ENCODE data around the gene CENPX.
"Not testable (repeated sequence)": the region's sequence is repeated elsewhere in the genome, so short reads cannot be mapped to it uniquely, and the experiment has no call there.

CENPX gene

DNA sequence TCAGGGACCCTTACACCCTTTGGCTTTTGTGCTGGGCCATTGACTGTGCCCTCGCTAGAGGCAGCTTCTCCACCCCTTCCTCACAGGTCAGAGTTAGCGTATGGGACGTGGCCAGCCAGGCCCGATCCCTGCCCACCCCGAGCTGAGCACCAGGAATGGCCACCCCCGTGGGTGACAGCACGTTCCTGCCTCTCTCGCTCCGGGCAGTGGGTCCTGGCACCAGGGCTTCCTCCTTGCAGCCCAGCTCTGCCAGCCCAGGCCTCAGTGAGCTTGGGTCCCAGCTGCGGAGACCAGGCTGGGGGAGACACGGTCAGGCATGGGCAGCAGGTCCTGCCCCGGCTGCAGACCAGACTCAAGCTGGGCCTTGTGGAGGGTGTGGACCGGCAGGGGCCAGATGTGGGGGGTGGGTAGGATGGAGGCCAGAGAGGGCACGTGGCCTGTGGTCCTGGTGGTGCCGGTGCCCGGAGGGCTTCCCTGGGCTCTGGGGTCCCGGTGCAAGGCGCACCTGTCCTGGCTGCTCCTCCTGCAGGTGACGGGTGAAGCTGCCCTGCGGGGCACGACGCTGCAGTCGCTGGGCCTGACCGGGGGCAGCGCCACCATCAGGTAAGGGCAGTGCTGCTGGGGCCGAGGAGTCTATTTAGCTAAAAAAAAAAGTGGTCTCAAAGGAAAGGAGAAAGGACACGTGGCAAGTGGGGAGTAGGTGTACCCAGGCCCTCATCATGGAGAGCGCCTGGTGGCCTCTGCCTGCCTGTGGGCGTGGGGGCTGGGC, 27.0 kb downstream of the CENPX start:
- DNase-seq, result no peak

DNA sequence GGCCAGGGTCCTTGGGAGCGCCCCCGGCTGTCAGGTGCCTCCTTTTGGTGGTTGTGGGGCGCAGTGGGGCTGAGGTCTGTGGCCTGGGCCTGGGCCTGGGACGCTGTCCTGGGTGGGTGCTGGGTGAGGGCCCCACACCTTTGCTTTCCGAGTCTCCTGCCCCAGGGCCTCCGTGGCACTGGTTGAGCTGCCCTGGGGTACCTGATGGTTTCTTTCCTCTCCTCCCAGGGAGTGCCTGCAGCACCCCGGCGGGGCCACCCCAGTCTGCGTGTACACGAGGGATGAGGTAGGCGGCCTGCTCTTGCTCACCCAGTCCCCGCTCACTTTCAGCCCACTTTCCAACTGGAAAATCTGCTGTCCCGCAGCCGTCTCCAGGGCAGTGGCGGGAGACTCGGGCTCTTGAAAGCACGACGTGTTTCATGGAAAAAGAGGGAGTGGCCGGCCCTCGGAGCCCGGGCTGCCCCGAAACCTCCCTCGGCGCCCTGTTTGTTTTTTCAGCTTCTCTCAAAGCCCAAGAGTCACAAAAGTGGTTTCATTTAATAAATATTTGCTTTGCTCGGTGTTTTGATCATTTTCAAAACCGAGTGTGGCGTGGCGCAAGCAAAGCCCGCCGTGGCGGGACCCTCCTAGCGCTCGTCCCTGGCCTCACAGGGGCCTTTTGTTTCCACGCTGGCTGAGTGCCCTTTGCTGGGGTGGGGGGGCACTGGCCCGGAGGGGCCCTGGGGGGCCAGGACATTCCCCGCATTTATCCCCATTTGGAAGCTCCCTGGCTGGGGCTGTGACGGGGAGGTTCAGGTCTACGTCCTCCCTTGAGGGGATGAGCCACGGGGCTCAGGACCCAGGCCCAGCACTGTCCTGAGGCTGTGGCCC, 27.9 kb downstream of the CENPX start:
- no peak for DNase-seq

DNA sequence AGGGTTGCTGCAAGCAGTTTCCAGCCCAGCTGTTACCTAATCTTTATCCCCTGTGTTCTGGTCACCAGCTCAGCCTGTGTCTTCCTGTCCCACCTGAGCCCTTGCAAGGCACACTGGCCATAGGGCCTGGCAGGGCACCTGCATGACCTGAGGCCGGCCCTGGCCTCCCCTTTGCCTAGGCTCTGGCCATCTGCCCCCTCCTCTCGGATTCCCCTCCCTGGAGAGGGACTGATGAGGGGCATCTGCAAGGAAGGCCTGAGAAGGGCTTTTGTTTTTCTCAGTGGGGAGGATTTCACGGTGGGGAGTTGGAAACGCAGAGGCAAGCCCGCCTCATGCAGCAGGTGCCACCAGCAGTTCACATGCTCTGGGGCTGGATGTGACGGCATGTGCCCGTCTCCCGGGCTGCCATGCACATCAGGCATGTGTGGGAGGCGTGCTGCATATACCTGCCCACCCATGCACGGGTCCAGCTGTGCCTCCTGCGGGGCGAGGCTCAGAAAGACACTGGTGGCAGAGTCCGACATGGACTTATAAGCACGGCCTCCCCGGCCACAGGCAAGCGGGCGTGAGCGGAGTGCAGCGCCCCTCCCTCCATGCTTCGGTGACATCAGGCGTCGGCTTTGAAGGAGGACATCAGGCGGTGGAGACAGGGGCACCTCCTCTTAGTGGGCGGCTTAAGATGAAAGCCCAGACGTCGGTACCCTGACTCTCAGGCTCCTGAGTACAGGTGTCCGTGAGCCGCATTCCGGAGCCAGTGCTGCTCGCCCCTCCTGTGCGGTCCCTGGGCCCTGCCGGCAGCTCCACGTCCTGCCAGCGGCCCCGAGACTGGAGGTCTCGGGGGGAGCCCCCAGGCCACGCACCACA, 28.7 kb downstream of the CENPX start:
- no peak for DNase-seq

DNA sequence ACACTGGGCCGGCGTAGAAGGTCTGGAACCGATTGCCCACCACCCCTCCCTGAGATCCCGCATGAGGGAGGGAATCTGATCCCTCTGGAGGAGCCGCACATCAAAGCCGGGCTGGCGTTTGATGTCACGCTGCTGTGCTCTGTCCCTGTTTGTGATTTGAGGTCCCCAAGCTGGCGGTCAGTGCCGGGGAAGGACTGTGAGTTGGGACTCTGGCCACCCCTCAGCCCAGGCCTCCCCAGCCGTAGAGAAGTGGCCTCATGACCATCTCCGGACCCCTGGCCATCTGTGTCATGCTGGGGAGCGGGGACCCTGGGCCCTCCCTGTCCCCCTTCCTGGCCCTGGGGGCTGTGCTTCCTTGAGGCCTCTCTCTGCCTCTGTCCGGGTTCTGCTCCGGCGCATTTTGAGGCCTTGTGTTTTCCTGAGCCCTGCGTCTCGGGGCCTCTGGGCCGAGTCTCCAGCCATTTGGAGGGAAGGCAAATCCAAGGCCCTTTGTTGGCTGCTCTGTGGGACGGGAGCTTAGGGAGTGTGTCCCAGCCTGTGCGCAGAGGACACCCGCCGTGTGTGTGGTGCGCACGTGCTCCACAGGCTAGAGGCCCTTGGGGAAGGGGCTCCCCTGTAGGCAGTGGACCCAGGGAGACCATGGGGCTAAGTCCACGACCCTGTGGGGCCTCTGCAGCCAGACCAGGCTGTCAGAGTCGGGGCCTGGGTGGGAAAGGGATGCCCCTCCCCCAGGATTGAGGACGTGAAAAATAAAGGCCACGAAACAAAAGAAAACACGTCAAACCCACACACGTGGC, 30.2 kb downstream of the CENPX start:
- no peak for DNase-seq

DNA sequence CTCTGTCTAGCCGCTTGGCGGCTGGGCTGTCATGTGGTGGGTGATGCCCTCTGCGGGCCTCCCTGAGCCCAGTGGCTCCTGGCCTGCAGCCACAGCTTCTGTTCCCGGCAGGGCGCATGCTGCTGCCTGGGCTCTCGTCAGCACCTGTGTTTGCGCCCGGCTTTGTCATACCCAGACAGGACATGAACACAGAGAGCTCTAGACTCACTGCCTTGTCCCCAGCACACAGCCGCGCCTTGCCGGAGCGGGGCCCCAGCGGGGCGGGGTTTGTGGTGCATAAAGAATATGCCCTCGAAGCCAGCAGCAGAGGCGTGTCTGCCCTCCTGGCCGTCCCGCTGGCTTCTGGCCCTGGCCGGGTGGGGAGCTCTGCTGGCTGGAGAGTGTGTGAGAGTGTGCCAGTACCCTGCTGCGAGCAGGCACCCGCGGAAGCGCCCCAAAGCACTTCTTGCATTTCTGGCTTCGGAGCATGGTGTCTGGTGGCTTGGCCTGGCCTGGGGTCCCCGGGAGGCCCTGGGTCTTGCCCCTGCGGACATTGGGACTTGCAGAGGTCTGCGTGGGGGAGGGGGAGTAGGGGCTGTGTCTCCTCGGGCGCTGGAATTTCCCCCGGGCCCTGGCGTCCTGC, 30.9 kb downstream of the CENPX start:
- peak; percentile 53 for DNase-seq

DNA sequence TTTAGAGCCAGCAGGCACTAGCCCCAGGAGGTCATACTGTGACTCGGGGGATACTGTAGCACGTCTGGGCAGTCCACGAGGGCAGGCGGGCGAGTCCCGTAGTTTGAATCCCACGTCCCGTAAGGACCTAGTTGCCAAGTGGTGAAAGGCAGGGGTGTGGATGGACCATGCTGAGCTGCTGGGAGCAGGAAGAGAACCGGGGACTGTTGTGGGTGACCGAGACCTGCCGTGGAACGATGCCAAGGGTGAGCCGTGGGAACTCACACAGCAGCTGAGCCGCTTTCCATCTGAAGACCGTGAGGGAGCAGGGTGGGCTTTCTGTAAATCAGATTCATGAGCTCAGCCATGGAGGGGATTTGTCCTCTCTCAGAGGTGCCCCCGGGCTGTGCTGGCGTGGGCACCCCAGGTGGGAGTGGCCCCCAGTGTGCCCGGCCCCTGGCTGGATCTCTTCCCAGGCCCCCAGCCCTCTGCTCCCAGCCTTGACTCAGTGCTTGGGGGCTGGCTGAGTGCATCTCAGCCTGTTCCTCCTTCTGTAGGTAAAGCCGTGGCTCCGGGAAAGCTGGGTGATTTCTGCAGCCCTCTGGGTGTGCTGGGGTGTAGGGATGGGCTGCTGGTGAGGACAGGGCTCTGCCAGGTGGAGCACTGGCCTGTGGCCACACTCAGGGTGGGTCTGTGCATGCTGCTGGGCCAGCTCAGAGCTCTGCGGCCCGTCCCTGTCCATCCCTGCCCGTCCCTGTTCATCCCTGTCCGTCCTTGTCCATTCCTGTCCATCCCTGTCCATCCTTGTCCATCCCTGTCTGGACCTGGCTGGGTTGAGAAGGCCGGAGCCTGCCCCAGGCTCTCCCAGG, 31.6 kb downstream of the CENPX start:
- no peak for DNase-seq

DNA sequence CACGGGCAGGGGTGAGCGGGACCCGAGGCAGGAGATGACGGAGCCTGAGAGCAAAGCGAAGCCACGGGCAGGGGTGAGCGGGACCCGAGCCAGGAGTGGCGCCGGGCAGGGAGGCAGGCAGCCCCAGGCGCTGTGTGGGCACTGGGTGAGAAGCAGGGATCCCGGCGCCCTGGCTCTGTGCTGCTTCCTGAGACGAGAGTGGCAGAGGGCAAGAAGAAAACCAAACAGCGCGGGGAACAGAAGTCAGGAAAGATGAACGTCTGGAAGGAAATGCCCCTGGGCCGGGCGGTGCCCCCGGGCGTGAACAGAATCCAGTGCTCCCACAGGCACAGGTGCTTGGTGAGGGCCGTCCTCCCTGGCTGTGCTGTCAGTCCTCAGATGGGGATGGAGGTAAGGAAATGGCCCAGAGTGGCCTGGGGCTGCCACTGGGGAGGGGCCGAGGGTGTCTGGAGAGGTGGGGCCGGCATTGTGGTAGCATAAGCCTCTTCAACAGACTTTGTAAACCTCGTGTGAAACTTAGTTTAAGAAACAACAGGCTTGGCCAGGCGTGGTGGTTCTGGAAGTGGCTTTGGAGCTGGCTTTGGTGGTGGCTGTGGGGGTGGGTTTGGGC, 35.4 kb downstream of the CENPX start:
- DNase-seq, result no peak

DNA sequence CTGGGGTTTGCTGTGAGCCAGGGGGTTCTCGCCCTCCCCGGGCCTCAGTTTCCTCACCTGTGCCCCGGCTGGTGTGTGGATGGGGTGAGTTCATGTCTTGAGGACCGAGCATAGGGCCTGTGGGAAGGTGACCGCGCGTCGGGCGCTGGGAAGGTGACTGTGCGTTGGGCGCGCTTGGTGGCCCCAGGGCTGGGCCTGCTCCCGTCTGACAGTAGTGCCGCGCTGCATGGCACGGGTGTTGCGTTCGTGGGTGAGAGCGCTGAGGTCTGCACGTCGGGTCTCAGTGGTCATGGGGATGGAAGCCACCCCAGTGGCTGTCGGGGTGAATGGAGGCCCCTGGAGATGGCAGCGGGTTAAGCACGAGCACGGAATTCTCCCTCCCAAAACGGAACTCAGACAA, 36.1 kb downstream of the CENPX start:
- DNase-seq, result no peak

DNA sequence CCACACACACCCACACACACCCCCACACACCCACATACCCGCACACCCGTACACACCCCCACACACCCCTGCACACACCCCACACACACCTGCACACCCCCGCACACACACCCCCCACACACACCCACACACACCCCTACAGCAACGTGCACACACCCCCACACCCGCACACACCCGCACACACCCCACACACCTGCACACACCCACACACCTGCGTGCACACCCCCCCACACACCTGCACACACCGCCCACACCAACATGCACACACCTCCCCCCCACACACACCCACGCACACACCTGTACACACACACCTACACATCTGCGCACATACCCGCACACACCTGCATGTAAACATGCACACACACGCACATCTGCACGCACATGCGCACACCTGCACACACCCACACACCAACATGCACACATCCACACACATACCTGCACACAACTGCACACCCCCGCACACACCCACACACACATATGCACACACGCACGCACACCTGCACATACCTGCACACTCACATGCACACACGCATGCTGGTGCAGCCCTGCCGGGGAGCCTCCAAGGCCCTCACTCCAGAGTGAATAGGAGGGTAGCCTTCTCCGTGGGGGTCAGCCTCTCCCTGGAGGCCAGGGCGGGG, 37.8 kb downstream of the CENPX start:
- DNase-seq, result no peak

DNA sequence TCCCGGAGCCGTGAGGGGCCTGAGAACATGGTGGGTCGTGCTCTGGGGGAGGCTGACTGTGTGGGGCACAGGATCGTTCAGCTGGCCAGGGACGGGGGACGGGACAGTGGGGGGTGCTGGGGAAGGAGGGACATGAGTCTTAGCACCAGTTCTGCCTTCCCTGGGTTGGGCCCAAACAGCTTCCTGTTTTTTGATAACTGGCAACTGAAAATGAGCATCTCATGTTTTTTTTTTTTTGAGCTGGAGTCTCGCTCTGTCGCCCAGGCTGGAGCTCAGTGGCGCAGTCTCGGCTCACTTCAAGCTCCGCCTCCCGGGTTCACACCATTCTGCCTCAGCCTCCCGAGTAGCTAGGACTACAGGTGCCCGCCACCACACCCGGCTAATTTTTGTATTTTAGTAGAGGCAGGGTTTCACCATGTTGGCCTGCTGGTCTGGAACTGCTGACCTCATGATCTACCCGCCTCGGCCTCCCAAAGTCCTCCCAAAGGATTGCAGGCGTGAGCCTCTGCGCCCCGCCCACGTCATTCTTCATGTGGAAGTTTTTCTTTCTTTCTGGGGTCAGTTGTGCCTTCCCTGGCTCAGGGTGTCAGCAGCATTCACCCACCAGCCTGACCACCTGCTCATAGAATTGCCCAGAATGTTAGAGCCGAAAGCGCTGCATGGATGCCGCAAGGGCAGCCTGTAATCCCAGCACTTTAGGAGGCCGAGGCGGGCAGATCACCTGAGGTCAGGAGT, 38.9 kb downstream of the CENPX start:
- no peak for DNase-seq

DNA sequence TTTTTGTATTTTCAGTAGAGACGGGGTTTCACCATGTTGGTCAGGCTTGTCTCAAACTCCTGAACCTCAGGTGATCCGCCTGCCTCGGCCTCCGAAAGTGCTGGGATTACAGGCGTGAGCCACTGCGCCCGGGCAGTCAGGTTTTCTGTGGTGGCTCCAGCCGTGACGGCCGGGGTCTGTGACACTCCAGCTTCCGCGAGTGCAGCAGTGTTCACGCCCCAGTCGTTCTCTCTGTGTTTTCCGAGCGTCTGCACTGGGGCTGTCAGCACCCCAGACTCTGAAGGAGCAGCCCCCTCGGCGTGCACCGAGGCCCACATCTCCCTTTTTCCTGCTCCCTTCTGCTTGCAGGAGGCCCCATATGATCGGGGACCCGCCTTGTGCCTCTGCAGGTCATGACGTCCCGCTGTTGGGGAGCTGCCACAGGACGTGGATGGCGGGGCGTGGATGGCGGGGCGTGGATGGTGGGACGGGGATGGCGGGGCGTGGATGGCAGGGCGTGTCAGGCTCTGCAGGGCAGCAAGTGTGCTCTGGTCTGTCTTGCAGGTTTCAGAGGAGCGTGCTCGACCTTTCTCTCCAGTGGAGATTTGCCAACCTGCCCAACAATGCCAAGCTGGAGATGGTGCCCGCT, 39.6 kb downstream of the CENPX start:
- no peak for DNase-seq

DNA sequence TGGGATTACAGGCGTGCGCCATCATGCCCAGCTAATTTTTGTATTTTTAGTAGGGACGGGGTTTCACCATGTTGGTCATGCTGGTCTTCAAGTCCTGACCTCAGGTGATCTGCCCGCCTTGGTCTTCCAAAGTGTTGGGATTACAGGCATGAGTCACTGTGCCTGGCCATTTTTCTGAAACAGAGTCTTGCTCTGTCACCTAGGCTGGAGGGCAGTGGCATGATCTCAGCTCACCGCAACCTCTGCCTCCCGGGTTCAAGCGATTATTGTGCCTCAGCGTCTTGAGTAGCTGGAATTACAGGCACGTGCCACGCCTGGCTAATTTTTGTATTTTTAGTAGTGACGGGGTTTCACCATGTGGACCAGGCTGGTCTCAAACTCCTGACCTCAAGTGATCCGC, 41.2 kb downstream of the CENPX start:
- not testable (repeated sequence) for DNase-seq

DNA sequence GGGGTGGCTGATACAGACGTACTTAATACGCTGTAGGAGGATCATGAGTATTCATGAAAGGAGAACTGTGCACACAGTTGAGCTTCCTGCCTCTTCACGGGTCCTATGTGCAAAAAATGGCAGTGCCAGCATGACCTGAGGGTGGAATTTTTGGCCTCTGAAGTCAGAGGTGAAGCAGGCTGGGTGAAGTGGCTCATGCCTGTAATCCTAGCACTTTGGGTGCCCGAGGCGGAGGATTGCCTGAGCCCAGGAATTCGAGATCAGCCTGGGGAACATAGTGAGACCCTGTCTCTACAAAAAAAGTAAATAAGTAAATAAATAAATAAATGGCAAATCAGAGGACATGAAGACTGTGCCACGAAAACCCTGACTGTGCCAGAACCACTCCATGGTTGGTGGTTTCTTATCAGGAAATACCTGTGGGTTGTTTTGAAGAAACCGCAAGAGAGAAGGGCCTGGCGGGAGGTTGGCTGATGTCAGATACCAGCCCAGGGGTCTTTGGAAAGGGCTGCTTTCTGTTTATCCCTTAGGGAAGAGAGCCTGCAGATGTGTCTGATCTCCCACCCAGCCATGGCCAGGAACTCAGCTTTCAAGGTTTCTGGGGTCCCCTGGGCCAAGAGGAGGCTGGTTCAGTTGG, 41.9 kb downstream of the CENPX start:
- DNase-seq, result no peak

DNA sequence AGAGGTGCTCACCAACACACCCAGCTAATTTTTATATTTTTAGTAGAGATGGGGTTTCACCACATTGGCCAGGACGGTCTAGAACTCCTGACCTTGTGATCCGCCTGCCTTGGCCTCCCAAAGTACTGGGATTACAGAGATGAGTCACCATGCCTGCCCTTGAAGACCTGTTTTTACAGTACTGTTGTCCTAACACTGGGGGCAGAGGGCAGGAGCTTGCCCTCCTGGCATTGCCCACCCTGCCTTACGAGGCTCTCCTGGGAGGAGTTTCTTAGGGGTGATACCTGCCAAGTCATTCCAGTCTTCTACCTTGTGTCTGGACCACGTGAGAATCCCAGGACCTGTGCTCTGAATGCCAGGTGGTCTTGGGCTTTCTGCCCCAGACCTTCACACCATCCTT, 42.6 kb downstream of the CENPX start:
- DNase-seq, result no peak

DNA sequence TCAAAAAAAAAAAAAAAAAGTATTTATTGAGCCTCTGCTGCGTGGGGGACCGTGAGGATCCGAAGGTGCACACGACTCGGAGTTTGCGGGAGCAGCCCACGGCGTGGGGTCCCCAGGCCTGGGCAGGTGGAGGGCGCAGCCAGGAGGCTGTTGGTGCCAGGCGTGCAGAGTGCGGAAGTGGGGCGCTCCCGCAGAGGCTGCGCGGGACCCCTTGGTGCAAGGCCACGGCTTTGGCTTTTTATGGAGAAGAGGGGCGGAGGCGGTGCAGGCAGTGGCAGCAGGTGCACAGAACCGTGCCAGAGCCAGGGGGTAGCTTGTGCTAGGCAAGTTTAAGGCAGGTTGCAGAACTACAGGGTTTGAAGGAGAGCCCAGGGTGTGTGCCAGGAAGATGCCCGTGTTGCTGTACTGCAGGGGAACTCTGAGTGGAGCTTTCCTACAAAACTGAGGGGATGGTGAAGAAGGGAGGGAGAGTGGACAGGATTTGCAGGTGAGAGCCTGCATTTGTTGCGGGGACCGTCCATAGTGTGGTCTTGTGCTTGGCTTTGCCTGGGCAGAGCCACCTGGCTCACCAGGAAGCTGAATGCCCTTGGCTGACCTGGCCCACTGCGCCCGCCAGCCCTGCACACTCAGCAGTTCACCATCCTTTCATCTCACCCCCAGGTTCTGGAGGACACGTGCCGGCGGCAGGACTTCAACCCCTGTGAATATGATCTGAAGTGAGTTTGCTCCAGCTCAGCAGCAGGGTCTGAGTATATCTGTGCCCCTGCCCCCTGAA, 44.0 kb downstream of the CENPX start:
- no peak for DNase-seq

DNA sequence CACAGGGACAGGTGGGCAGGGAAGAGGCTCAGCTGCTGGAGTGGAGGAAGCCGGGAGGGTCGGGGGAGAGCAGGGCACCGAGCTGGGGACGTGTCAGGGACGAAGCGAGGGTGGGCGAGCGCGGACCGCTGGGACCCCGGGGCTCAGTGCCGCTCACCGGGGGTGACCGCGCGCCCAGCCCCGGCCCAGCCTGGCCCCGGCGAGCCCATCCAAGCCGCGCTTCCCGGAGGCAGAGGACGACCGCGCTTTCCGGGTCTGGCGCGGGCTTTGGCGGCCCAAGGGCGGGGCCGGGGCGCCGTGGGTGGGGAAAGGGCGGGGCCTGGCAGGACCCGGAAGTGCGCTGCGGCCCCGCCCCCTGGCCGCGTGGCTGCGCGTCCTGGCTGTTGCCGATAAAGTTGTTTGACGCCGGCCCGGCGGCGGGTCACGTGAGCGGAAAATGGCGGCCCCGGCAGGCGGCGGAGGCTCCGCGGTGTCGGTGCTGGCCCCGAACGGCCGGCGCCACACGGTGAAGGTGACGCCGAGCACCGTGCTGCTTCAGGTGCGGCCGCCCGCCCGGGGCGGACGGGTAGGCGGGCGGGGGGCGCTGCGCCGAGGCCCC, 45.4 kb downstream of the CENPX start, which contains the start of gene ASPSCR1:
Gene ASPSCR1, plus strand, starts transcription at position 419 of the 598 bp plus-strand sequence. Its CDS starts 18 bp downstream, at position 437.
- peak; percentile 88 for DNase-seq
